Endothelial cell (in vitro differentiated cells): Measurements from ENCODE around the gene COA6. TPM values are rescaled to one million over a fixed set of nuclear protein-coding genes. Genes with fewer than 3 reads are reported as not detected.
A peak's percentile ranks its signal among the peaks of the same experiment; 100 is the strongest.

Experiments
- DNase-seq: peaks from one replicate; pipeline ENCODE4 v3.0.0; 2021; ENCODE audit warnings: low spot score
- H3K27ac Mint-ChIP-seq: one replicate; pipeline ENCODE4 v1.8.0; 2021; ENCODE audit warnings: mixed read lengths, inconsistent platforms; ENCODE audit not compliant: unreplicated experiment
- H3K27me3 Mint-ChIP-seq: one replicate; pipeline ENCODE4 v1.8.0; 2021; ENCODE audit warnings: mild to moderate bottlenecking, moderate library complexity, mixed read lengths, inconsistent platforms; ENCODE audit not compliant: unreplicated experiment
- H3K36me3 Mint-ChIP-seq: one replicate; pipeline ENCODE4 v1.8.0; 2021; ENCODE audit warnings: mild to moderate bottlenecking, low read depth, mixed read lengths, inconsistent platforms; ENCODE audit not compliant: unreplicated experiment
- H3K4me1 Mint-ChIP-seq: one replicate; pipeline ENCODE4 v1.8.0; 2021; ENCODE audit warnings: mild to moderate bottlenecking, mixed read lengths, inconsistent platforms; ENCODE audit not compliant: unreplicated experiment
- H3K4me3 Mint-ChIP-seq: one replicate; pipeline ENCODE4 v1.8.0; 2021; ENCODE audit warnings: mild to moderate bottlenecking, mixed read lengths, inconsistent platforms; ENCODE audit not compliant: unreplicated experiment
- H3K9me3 Mint-ChIP-seq: one replicate; pipeline ENCODE4 v1.8.0; 2021; ENCODE audit warnings: mixed read lengths, inconsistent platforms; ENCODE audit not compliant: unreplicated experiment
- CTCF ChIP-seq: fragments of 200-600 bp; sonication (generic); IDR thresholded peaks from one replicate; pipeline ENCODE4 v1.5.0; 2021; ENCODE audit warnings: antibody characterized with exemption; ENCODE audit not compliant: unreplicated experiment
- total RNA-seq: library from RNA; stranded (reverse); fragmentation: NEBNext Ultra II Directional; extraction: Animal tissue kit (Norgen Biotek cat#: 25700); gene quantifications from one replicate; pipeline ENCODE4 v1.2.1, GENCODE V29; 2021; ENCODE audit not compliant: unreplicated experiment

The COA6 gene
- total RNA-seq, 1 donor from 2014 or later = 21.2 TPM

- Mint-ChIP-seq H3K27me3 (peaks cover 2% of the 10 kb centered on the region), H3K4me3 (no peak overlapping the region), H3K27ac (no peak overlapping the region), H3K4me1 (no peaks in the 10 kb centered on the region), H3K9me3 (no peaks in the 10 kb centered on the region), H3K36me3 (peaks cover 20% of the 10 kb centered on the region)
- no peak for DNase-seq
- no peak for TF ChIP-seq CTCF
These were observed 36.1 kb downstream of the COA6 start for GRCh38 chr1:234409328-234409727.

GRCh38 chr1:234412830-234413229, 39.6 kb downstream of the COA6 start:
- H3K4me1 Mint-ChIP-seq = no peaks in the 10 kb centered on the region
- no peak for TF ChIP-seq CTCF
- no peak for DNase-seq
- peaks cover 2% of the 10 kb centered on the region for H3K27me3 Mint-ChIP-seq
- no peaks in the 10 kb centered on the region for H3K9me3 Mint-ChIP-seq
- H3K4me3 Mint-ChIP-seq = no peak overlapping the region
- H3K27ac Mint-ChIP-seq = no peak overlapping the region
- H3K36me3 Mint-ChIP-seq = peaks cover 16% of the 10 kb centered on the region

GRCh38 chr1:234413485-234413884, 40.2 kb downstream of the COA6 start:
- H3K9me3 Mint-ChIP-seq = no peaks in the 10 kb centered on the region
- DNase-seq = no peak
- H3K4me3 Mint-ChIP-seq = no peak overlapping the region
- peaks cover 13% of the 10 kb centered on the region for H3K36me3 Mint-ChIP-seq
- H3K27me3 Mint-ChIP-seq = peaks cover 2% of the 10 kb centered on the region
- no peaks in the 10 kb centered on the region for H3K4me1 Mint-ChIP-seq
- no peak overlapping the region for H3K27ac Mint-ChIP-seq
- TF ChIP-seq CTCF = no peak

- DNase-seq = no peak
- H3K4me3 Mint-ChIP-seq = no peak overlapping the region
- TF ChIP-seq CTCF = no peak
- H3K27ac Mint-ChIP-seq = no peak overlapping the region
- H3K4me1 Mint-ChIP-seq = no peaks in the 10 kb centered on the region
- no peaks in the 10 kb centered on the region for H3K9me3 Mint-ChIP-seq
- H3K36me3 Mint-ChIP-seq = peaks cover 10% of the 10 kb centered on the region
- H3K27me3 Mint-ChIP-seq = peaks cover 2% of the 10 kb centered on the region
These were observed 40.7 kb downstream of the COA6 start for GRCh38 chr1:234413990-234414389.

- DNase-seq = peak; percentile 4
- no peaks in the 10 kb centered on the region for H3K9me3 Mint-ChIP-seq
- no peaks in the 10 kb centered on the region for H3K4me1 Mint-ChIP-seq
- no peak overlapping the region for H3K4me3 Mint-ChIP-seq
- no peak for TF ChIP-seq CTCF
- no peak overlapping the region for H3K27ac Mint-ChIP-seq
- peaks cover 22% of the 10 kb centered on the region for H3K36me3 Mint-ChIP-seq
- H3K27me3 Mint-ChIP-seq = no peaks in the 10 kb centered on the region
These were observed 54.8 kb downstream of the COA6 start for GRCh38 chr1:234427950-234428646.
